Measurements from ENCODE around the gene NIPAL3.

- TF ChIP-seq GATA2 (IDR thresholded peaks at IDR 0.05; ENCODE audit: low read depth, low read length) (no peak), GATA3 (IDR thresholded peaks at IDR 0.05; ENCODE audit: low read depth, low read length) (no peak)
These were observed 486 bp downstream of the NIPAL3 start for GRCh38 chr1:24415910-24416665.

Measured in SH-SY5Y (cell line).